Hepatocyte (in vitro differentiated cells): ENCODE results near the gene KCNE4. TPM values are rescaled to one million over a fixed set of nuclear protein-coding genes. Genes with fewer than 3 reads are reported as not detected.

Experiments used
- DNase-seq: peaks from one replicate; pipeline ENCODE4 v3.0.0-alpha.2; 2016; ENCODE audit warnings: low spot score
- H2AFZ ChIP-seq: fragments of 200-600 bp; sonication (generic); 2 replicates; pipeline ENCODE4 v1.6.0; 2016; ENCODE audit warnings: antibody characterized with exemption, mild to moderate bottlenecking
- H3K27ac ChIP-seq: fragments of 200-600 bp; sonication (generic); 2 replicates; pipeline ENCODE4 v1.5.1; 2016; ENCODE audit warnings: mild to moderate bottlenecking
- H3K27me3 ChIP-seq: fragments of 200-600 bp; sonication (generic); 2 replicates; pipeline ENCODE4 v1.6.1; 2016
- H3K36me3 ChIP-seq: fragments of 200-600 bp; sonication (generic); replicated peaks from 2 replicates; pipeline ENCODE4 v1.5.1; 2016; ENCODE audit warnings: low read depth; ENCODE audit not compliant: insufficient read depth
- H3K4me1 ChIP-seq: fragments of 200-600 bp; sonication (generic); 2 replicates; pipeline ENCODE4 v1.5.1; 2016; ENCODE audit warnings: mild to moderate bottlenecking, moderate library complexity; ENCODE audit not compliant: insufficient read depth
- H3K4me2 ChIP-seq: fragments of 200-600 bp; sonication (generic); 2 replicates; pipeline ENCODE4 v1.6.0; 2016
- H3K4me3 ChIP-seq: fragments of 200-600 bp; sonication (generic); 2 replicates; pipeline ENCODE4 v1.5.1; 2016; ENCODE audit warnings: mild to moderate bottlenecking
- H3K79me2 ChIP-seq: fragments of 200-600 bp; sonication (generic); 2 replicates; pipeline ENCODE4 v1.6.0; 2017; ENCODE audit warnings: mild to moderate bottlenecking
- H3K9me2 ChIP-seq: fragments of 200-600 bp; sonication (generic); replicated peaks from 2 replicates; pipeline ENCODE4 v1.6.0; 2017; ENCODE audit warnings: mild to moderate bottlenecking; ENCODE audit not compliant: insufficient read depth
- H3K9me3 ChIP-seq: fragments of 200-600 bp; sonication (generic); 2 replicates; pipeline ENCODE4 v1.5.1; 2016; ENCODE audit warnings: low read depth, mild to moderate bottlenecking
- H4K20me1 ChIP-seq: fragments of 200-600 bp; sonication (generic); 2 replicates; pipeline ENCODE4 v1.6.0; 2016; ENCODE audit warnings: mild to moderate bottlenecking; ENCODE audit not compliant: insufficient read depth, poor library complexity, severe bottlenecking
- CTCF ChIP-seq: fragments of 200-600 bp; sonication (generic); IDR thresholded peaks from 2 replicates; pipeline ENCODE4 v1.5.1; 2016; ENCODE audit warnings: antibody characterized with exemption, mild to moderate bottlenecking; ENCODE audit not compliant: poor library complexity
- EZH2 ChIP-seq: fragments of 200-600 bp; sonication (generic); IDR thresholded peaks from 2 replicates; pipeline ENCODE4 v1.6.1; 2016; ENCODE audit warnings: antibody characterized with exemption, mild to moderate bottlenecking, borderline replicate concordance
- EZH2phosphoT487 ChIP-seq: fragments of 200-600 bp; sonication (generic); IDR thresholded peaks from one replicate; pipeline ENCODE4 v1.6.1; 2018; ENCODE audit warnings: antibody characterized with exemption, mild to moderate bottlenecking, low read depth, moderate library complexity; ENCODE audit not compliant: unreplicated experiment, severe bottlenecking
- WGBS: methylation state at CpG from one replicate; pipeline ENCODE4 v1.1.6; 2016; ENCODE audit warnings: low lambda C conversion rate; ENCODE audit errors: missing lambda C conversion rate; 5-methylcytosine and 5-hydroxymethylcytosine counted together
- polyA plus RNA-seq: library from polyadenylated mRNA; unstranded; fragments of >200 nt; fragmentation: Nextera tagmentation; extraction: Ambion mirVana; gene quantifications from 2 replicates; pipeline ENCODE4 v1.2.1, GENCODE V29; 2016
- total RNA-seq: library from RNA; depleted of rRNA; stranded (reverse); fragments of >200 nt; gene quantifications from 2 replicates; pipeline ENCODE4 v1.2.3, GENCODE V29; 2014

The KCNE4 gene
- total and polyA plus RNA-seq, 2 experiments from 2014 or later: 51.4 to 54.6 TPM

- Histone ChIP-seq H3K4me2 (no peak overlapping the region), H3K36me3 (no peaks in the 10 kb centered on the region), H2AFZ (no peak overlapping the region), H3K4me1 (no peaks in the 10 kb centered on the region), H4K20me1 (no peaks in the 10 kb centered on the region), H3K79me2 (no peaks in the 10 kb centered on the region), H3K9me3 (no peaks in the 10 kb centered on the region), H3K27me3 (no peaks in the 10 kb centered on the region), H3K9me2 (no peaks in the 10 kb centered on the region), H3K4me3 (no peak overlapping the region), H3K27ac (no peak overlapping the region)
- WGBS: 94% methylated on average over 1 of the region's 1 CpG
- no peak for DNase-seq
- TF ChIP-seq EZH2phosphoT487 (no peak), EZH2 (no peak), CTCF (no peak)
Measured at GRCh38 chr2:223090540-223091235, 38.7 kb downstream of the KCNE4 start.

- no peaks in the 10 kb centered on the region for H3K36me3 ChIP-seq
- H4K20me1 ChIP-seq: no peaks in the 10 kb centered on the region
- H3K27ac ChIP-seq: no peak overlapping the region
- no peak for DNase-seq
- no peaks in the 10 kb centered on the region for H3K9me3 ChIP-seq
- H3K27me3 ChIP-seq: no peaks in the 10 kb centered on the region
- no peak overlapping the region for H3K4me3 ChIP-seq
- H3K4me2 ChIP-seq: no peak overlapping the region
- H3K79me2 ChIP-seq: no peaks in the 10 kb centered on the region
- no peaks in the 10 kb centered on the region for H3K9me2 ChIP-seq
- H3K4me1 ChIP-seq: no peaks in the 10 kb centered on the region
- H2AFZ ChIP-seq: no peak overlapping the region
- WGBS: 92% methylated on average over 4 of the region's 4 CpGs
- no peak for TF ChIP-seq EZH2
- TF ChIP-seq EZH2phosphoT487: no peak
- TF ChIP-seq CTCF: no peak
Measured at GRCh38 chr2:223092667-223093066, 40.7 kb downstream of the KCNE4 start.

GRCh38 chr2:223093436-223094241 is 41.6 kb downstream of the KCNE4 start:
- DNase-seq: no peak
- Histone ChIP-seq H3K36me3 (no peaks in the 10 kb centered on the region), H3K79me2 (no peaks in the 10 kb centered on the region), H3K4me3 (no peak overlapping the region), H3K27ac (no peak overlapping the region), H2AFZ (no peak overlapping the region), H3K9me3 (no peaks in the 10 kb centered on the region), H4K20me1 (no peaks in the 10 kb centered on the region), H3K27me3 (no peaks in the 10 kb centered on the region), H3K9me2 (no peaks in the 10 kb centered on the region), H3K4me2 (no peak overlapping the region), H3K4me1 (no peaks in the 10 kb centered on the region)
- TF ChIP-seq EZH2phosphoT487: no peak
- TF ChIP-seq CTCF: no peak
- no peak for TF ChIP-seq EZH2
- 59% methylated on average over 7 of the region's 7 CpGs for WGBS
